C4-2B (cell line): Measurements from ENCODE around the gene RFWD3.

Experiments used
- H3K27ac ChIP-seq: fragments of 450-650 bp; 2 replicates; pipeline ENCODE4 v1.5.1; 2017
- ZFX ChIP-seq: fragments of 450-650 bp; IDR thresholded peaks from 2 replicates; pipeline ENCODE4 v1.6.1; 2017
- TF ChIP-seq, protein P1 (sequence below): fragments of 450-650 bp; conservative IDR thresholded peaks from 2 replicates; pipeline ENCODE4 v1.5.1; 2017; ENCODE audit warnings: mild to moderate bottlenecking

The RFWD3 gene

GRCh38 chr16:74605746-74606520 lies 60.7 kb downstream of the RFWD3 start:
- H3K27ac ChIP-seq: peak overlapping the region; percentile 92
- TF ChIP-seq, protein P1, sequence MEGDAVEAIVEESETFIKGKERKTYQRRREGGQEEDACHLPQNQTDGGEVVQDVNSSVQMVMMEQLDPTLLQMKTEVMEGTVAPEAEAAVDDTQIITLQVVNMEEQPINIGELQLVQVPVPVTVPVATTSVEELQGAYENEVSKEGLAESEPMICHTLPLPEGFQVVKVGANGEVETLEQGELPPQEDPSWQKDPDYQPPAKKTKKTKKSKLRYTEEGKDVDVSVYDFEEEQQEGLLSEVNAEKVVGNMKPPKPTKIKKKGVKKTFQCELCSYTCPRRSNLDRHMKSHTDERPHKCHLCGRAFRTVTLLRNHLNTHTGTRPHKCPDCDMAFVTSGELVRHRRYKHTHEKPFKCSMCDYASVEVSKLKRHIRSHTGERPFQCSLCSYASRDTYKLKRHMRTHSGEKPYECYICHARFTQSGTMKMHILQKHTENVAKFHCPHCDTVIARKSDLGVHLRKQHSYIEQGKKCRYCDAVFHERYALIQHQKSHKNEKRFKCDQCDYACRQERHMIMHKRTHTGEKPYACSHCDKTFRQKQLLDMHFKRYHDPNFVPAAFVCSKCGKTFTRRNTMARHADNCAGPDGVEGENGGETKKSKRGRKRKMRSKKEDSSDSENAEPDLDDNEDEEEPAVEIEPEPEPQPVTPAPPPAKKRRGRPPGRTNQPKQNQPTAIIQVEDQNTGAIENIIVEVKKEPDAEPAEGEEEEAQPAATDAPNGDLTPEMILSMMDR: no peak
- TF ChIP-seq ZFX: no peak

- H3K27ac ChIP-seq: no peak overlapping the region
- TF ChIP-seq ZFX: no peak
- TF ChIP-seq, protein P1: no peak
These were observed 61.3 kb downstream of the RFWD3 start for GRCh38 chr16:74605332-74605731.

DNA sequence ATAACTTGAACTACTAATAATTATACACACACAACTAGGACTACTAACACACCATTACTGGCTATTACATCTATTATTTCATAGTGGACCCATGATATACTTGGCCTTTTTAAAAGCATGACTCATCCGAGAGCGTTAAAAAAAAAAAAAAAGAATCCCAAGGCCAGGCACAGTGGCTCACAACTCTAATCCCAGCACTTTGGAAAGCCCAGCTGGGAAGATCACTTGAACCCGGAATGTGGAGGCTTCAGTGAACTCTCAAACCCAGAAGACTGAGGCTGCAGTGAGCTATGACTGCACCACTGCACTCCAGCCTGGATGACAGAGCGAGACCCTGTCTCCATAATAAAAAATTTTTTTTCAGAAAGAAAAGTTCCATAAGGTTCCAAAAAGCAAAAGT lies 62.8 kb downstream of the RFWD3 start:
- TF ChIP-seq ZFX: no peak
- TF ChIP-seq, protein P1: no peak
- no peak overlapping the region for H3K27ac ChIP-seq

DNA sequence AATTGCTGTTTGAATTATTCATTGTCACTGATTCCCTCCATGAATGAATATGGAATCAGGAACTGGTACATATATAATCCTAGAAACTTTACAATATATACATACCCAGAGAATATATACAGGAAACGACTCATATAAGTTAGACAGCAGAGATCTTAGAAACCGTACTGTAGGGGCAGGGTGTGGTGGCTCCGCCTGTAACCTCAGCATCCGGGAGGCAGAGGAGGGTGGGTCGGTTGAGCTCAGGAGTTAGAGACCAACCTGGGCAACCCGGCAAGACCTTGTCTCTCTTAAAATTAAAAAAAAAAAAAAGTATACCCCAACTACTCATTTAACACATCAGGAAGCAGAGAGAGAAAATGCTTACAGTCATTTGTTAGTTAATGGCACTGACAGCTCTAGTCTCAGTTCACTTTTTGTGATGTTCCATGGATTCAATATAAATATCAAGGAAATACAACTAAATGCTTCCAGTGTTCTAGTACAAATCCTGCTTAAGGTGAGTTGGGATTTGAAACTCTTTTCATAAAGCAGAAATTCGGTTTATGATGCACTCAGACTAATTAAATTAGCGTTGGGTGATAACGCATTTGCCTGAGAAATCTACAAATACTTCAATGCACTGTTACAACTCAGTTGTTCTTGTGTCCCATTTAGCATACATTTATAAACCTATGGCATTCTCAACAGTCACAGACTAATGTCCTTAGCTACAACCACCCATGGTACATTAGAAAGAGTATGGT lies 65.4 kb downstream of the RFWD3 start:
- TF ChIP-seq, protein P1: no peak
- H3K27ac ChIP-seq: no peak overlapping the region

DNA sequence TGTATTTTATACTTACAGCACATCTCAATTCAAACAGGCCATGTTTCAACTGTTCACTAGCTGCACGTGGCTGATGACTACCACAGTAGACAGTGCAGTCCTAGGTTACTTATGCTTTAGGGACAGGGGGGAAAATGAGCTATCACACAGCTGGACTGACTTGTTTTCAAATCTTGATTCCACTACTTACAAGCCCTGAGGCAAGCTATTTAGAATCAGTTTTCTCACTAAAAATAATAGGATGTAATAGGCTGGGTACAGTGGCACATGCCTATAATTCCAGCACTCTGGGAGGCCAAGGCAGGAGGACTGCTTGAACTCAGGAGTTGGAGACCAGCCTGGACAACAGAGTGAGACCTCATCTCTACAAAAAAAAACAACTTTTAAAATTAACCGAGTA lies 70.1 kb downstream of the RFWD3 start:
- H3K27ac ChIP-seq: no peak overlapping the region
- TF ChIP-seq, protein P1: no peak
- no peak for TF ChIP-seq ZFX

DNA sequence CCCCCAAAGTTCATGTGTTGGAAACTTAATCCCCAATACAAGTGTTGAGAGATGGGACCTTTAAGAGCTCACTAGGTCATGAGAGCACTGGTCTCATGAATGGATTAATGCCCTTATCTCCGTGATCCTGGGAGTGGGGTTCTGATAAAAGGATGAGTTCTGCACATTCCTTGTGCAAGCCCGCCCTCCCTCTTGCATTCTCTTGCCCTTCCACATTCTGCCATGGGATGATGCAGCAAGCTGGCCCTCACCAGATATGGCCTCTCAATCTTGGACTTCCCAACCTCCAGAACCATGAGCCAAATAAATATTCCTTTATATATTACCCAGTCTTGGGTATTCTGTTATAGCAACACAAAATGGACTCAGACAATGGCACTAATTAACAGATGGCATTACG lies 73.8 kb downstream of the RFWD3 start:
- TF ChIP-seq ZFX: no peak
- TF ChIP-seq, protein P1: no peak
- H3K27ac ChIP-seq: no peak overlapping the region
